Measurements from ENCODE around the gene PRKACB.
A peak's percentile ranks its signal among the peaks of the same experiment; 100 is the strongest.
"Not testable (repeated sequence)": the region's sequence is repeated elsewhere in the genome, so short reads cannot be mapped to it uniquely, and the experiment has no call there.

The PRKACB gene

GRCh38 chr1:84143796-84144565, at the start of gene PRKACB:
PRKACB (plus strand) TSS chr1:84144271; CDS start chr1:84144362, 91 bp downstream.
- peak; percentile 78 for DNase-seq

- DNase-seq, result no peak
These were observed 48.8 kb upstream of the PRKACB start for GRCh38 chr1:84095308-84095707.

- no peak for DNase-seq
These were observed 47.9 kb upstream of the PRKACB start for GRCh38 chr1:84096176-84096575.

DNA sequence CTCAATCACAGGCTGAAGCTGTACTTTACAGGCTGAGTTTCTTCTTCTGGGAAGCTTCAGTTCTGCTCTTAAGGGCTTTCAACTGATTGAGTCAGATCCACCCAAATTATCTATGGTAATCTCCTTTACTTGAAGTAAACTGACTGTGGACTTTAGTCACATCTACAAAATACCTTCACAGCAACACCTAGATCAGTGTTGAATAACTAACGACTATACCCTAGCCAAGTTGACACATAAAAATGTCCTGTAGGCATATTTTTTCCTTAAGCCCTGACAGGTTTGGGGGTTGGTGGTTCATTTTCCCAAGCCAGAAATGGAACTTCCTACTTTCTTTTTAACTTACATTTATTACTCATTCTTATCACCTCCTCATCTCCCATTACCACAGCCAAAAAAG, 42.9 kb upstream of the PRKACB start:
- no peak for DNase-seq

DNA sequence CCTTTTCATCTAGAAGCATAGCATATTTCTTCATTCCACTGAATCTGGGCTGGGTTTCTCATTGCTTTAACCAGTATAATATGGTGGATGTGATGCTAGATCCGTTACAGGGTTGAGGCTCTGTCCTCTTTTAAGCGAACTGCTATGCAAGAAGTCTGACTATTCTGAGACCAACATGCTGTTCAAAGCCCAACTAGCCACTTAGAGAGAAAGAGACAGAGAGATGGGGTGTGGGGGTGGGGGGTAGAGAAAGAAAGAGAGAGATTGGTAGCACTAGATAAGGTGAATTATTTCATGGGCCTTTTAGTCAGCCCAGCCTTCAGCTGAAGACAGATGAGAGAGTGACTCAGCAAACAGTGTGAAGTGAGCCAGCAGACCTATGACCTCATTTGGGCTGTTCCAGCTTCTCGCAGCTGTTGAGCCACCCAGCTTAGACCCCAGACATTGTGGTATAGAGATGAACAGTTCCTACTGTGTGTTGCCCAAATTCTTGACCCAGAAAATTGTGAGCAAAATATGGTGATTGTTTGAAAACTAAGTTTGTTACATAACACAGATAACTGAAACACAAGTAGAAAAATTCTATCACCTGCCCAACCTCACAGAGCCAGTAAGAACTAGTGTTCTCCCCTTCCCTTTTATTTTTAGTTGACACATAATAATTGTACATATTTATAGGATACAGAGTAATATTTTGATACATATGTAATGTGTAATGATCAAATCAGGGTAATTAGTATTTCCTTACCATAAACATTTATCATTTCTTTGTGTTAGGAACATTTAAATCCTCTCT, 40.7 kb upstream of the PRKACB start:
- no peak for DNase-seq

GRCh38 chr1:84107538-84107937, 36.5 kb upstream of the PRKACB start:
- not testable (repeated sequence) for DNase-seq

- DNase-seq, result no peak
These were observed 36.1 kb upstream of the PRKACB start for GRCh38 chr1:84107955-84108354.

GRCh38 chr1:84108900-84109578, 35.0 kb upstream of the PRKACB start:
- DNase-seq, result no peak

DNA sequence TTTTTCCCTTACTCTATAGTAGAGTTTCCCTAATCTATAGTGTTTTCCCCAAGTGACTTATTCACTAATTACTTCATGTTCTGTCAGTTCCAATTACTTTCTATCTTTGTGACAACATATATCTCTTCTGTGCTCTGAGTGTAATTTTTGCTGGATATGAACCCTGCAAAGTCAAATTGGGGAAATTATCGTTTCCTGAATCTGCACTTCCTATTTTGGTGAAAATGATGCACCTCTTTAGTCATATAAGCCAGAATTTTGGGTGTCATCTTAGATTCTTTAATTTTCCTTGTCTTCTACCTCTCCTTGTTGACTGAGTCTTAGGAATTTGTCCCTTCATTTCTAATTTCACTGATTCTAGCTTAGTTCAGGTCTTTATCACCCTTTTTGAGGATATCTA, 33.4 kb upstream of the PRKACB start:
- no peak for DNase-seq

DNA sequence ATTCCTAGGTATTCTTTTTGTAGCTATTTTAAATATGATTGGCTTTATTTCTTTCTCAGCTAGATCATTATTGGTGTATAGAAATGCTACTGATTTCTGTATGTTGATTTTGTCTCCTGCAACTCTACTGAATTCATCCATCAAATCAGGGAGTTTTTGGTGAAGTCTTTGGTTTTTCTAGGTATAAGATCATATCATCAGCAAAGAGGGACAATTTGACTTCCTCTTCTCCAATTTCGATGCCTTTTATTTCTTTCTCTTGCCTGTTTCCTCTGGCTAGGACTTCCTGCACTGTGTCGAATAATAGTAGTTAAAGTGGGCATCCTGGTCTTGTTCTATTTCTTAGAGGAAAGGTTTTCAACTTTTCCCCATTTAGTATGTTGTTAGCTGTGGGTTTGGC, 27.5 kb upstream of the PRKACB start:
- no peak for DNase-seq

- DNase-seq, result no peak
These were observed 26.2 kb upstream of the PRKACB start for GRCh38 chr1:84117868-84118267.

- DNase-seq, result no peak
These were observed 22.7 kb upstream of the PRKACB start for GRCh38 chr1:84121360-84121759.

GRCh38 chr1:84122780-84123382, 21.2 kb upstream of the PRKACB start:
- peak; percentile 66 for DNase-seq

DNA sequence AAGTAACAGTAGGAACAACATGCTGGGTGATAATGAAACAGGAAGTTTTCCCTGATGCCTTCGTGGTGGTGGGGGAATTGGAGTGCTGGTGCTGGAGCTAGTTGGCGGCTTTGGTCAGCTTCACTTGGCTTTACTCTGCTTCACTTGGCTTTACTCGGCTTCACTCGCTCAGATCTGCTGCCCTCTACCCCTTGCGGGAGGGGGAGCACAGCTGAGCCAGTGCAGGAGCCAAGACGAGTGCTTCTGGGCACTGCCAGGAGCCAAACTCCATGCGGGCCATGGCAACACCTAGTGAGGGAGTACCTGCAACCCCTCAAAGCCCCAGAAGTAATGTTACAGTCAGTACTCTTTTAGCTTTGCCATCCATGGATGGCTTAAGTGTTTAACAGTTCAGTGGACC, 10.6 kb upstream of the PRKACB start:
- DNase-seq, result no peak

DNA sequence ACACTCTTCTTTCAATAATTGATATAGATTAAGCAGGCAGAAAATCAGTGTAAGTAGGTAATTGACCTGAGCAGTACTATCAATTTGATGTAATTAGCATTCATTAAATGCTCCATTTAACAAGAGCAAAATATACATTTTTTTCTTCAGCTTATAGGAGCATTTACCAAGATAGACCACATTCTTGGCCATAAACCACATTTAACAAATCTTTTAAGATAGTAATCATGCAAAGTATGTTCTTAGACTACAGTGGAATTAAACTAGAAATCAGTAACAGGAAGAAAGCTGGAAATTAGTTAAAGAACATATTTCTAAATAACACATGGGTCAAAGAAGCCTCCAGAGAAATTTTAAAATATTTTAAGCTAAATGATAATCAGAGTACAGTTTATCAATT, 8.7 kb upstream of the PRKACB start:
- DNase-seq, result no peak

DNA sequence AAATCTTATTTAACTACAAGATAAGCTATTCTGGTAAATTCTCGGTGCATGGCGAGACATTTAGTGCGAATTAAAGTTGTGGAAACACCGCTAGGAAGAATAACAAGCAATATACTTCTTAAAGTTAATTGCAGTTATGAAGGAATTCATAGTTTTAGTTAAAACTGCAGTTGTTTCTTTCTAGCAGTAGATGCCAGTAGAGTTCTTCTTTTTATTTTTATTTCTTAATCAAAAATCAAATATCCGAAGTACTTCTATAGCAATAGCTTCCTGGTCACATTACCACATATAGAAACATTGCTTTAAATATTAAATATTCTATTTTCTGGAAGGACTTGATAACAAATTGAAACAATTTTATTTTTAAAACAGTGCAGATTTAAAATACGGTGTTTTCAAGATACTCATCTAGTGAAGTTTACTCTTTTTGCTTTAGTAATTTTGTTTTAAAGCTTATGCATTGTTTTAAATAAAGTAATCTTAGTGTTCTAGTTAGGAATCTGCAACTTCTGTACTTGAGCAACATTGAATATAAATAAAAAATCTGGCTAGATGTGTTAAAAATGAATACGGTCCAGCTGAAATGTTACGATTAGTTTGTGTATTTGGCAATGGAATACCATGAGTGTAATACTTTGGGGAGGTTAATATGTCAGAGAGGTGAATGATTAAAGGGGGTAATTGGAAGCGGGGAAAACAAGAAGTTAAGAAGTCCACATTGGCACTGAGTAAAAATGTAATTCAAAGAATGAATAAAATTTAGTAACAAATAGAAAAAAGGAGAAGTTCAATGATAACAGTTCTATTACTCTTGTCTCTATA, 2.7 kb upstream of the PRKACB start:
- DNase-seq, result peak; percentile 49

DNA sequence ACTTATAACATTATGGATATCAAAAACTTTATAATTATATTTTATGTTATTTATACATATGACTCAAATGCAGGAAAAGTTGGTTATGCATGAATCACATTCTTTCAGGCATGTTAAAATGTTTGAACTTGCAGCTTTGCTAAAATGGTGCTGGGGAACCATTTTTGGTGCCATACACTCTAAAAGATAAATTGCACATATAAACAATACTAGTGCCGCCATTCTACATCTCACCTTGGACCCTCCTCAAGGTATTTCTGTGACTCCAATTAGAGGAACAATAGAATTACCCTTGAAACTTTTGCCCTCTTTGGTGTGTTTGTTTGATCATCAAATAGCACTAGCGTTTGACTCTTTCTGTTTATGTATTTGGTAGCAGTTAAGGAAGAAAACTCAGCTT, 997 bp downstream of the PRKACB start:
- DNase-seq, result peak; percentile 63

DNA sequence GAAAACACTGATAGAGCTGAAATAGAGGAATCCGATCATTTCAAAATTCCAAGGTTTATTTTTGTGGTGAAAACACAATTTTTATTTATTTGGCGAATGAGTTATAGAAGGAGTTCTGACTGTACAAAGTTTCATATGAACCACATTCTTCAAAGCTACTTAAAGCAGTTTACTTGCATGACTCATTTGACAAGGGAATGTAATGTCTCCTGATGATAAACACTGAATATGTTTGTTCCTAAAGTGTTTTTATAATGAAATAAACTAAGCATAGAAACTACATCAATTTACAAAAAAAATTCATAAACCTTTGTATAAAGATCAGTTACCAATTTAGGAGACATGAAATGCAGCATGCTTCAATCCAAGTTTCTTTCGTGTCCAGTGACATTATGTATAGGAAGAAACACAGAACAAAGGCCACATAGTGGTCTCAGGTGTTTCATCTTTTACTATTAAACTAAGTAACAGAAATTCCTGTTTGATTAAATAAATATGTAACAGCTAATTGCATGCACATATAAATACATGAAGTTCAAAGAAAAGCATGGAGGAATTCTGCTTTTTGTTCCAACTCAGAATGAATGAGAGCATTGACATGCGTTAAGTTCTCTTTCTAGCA, 2.5 kb downstream of the PRKACB start:
- DNase-seq, result no peak

- no peak for DNase-seq
These were observed 4.7 kb downstream of the PRKACB start for GRCh38 chr1:84148758-84149157.

DNA sequence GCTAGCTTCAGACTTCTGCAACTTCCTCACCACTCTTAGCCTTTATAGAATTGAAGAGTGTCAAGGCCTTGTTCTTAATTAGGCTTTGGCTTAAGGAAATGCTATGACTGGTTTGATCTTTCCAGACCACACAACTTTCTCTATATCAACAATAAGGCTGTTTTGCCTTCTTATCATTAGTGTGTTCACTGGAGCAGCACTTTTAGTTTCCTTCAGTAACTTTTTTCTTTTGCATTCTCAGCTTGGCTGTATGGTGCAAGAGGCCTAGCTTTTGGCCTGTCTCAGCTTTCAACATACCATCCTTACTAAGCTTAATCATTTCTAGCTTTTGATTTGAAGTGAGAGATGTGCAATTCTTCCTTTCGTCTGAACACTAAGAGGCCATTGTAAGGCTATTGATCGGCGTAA, 8.6 kb downstream of the PRKACB start:
- no peak for DNase-seq

- DNase-seq, result no peak
These were observed 11.4 kb downstream of the PRKACB start for GRCh38 chr1:84155517-84155916.

GRCh38 chr1:84156210-84156621, 12.1 kb downstream of the PRKACB start:
- DNase-seq, result no peak

Data from CD4-positive, alpha-beta T cell treated with Interleukin-17A for 1 hour (primary cell).